Measurements from ENCODE around the gene PTPRN2.

Gene PTPRN2

GRCh38 chr7:157872447-157872846, 715.2 kb downstream of the PTPRN2 start:
- no peak for DNase-seq (ENCODE audit: low spot score)

- no peak for DNase-seq (ENCODE audit: low spot score)
Measured at GRCh38 chr7:157871681-157872080, 715.9 kb downstream of the PTPRN2 start.

GRCh38 chr7:157870644-157871290, 716.9 kb downstream of the PTPRN2 start:
- DNase-seq (ENCODE audit: low spot score), result no peak

- no peak for DNase-seq (ENCODE audit: low spot score)
Measured at GRCh38 chr7:157869793-157870192, 717.8 kb downstream of the PTPRN2 start.

- DNase-seq (ENCODE audit: low spot score), result no peak
Measured at GRCh38 chr7:157867685-157868305, 719.8 kb downstream of the PTPRN2 start.

GRCh38 chr7:157866336-157866924, 721.2 kb downstream of the PTPRN2 start:
- DNase-seq (ENCODE audit: low spot score), result no peak

GRCh38 chr7:157865351-157866165, 722.1 kb downstream of the PTPRN2 start:
- DNase-seq (ENCODE audit: low spot score), result no peak

- DNase-seq (ENCODE audit: low spot score), result no peak
Measured at GRCh38 chr7:157864911-157865310, 722.7 kb downstream of the PTPRN2 start.

GRCh38 chr7:157863906-157864810, 723.5 kb downstream of the PTPRN2 start:
- no peak for DNase-seq (ENCODE audit: low spot score)

GRCh38 chr7:157863176-157863575, 724.4 kb downstream of the PTPRN2 start:
- DNase-seq (ENCODE audit: low spot score), result no peak

- DNase-seq (ENCODE audit: low spot score), result no peak
Measured at GRCh38 chr7:157862731-157863130, 724.9 kb downstream of the PTPRN2 start.

GRCh38 chr7:157861551-157861950, 726.1 kb downstream of the PTPRN2 start:
- no peak for DNase-seq (ENCODE audit: low spot score)

GRCh38 chr7:157861031-157861491, 726.6 kb downstream of the PTPRN2 start:
- DNase-seq (ENCODE audit: low spot score), result no peak

- DNase-seq (ENCODE audit: low spot score), result no peak
Measured at GRCh38 chr7:157860406-157860805, 727.2 kb downstream of the PTPRN2 start.

- no peak for DNase-seq (ENCODE audit: low spot score)
Measured at GRCh38 chr7:157859915-157860314, 727.7 kb downstream of the PTPRN2 start.

GRCh38 chr7:157857578-157858075, 730.0 kb downstream of the PTPRN2 start:
- DNase-seq (ENCODE audit: low spot score), result no peak

GRCh38 chr7:157856873-157857577, 730.6 kb downstream of the PTPRN2 start:
- no peak for DNase-seq (ENCODE audit: low spot score)

GRCh38 chr7:157855452-157856213, 732.0 kb downstream of the PTPRN2 start:
- peak; percentile 30 for DNase-seq (ENCODE audit: low spot score)

- DNase-seq (ENCODE audit: low spot score), result no peak
Measured at GRCh38 chr7:157855016-157855415, 732.6 kb downstream of the PTPRN2 start.
